IMR-90 (cell line): ENCODE results near the gene EXOC6B. TPM values are rescaled to one million over a fixed set of nuclear protein-coding genes. Genes with fewer than 3 reads are reported as not detected.
A peak's percentile ranks its signal among the peaks of the same experiment; 100 is the strongest.

ENCODE experiments used
- ATAC-seq: fragments of 200-7000 bp; cut with Tn5 transposase; 2 replicates; pipeline ENCODE4 v1.9.1; 2020; ENCODE audit warnings: low read depth, mild to moderate bottlenecking, moderate library complexity
- BruUV-seq: library from RNA; stranded (reverse); fragments of 400-500 nt; replicated peaks from 2 replicates; lab custom pipeline; 2021; lab: Mats Ljungman, UMichigan
- CTCF ChIA-PET: fragments of 300-600 bp; formaldehyde crosslinking; extraction: SDS; loops from one replicate; lab custom pipeline; 2021; ENCODE audit warnings: antibody characterized with exemption; lab: Yijun Ruan, JAX
- POLR2A ChIA-PET: fragments of 300-600 bp; sonication (Branson Sonifier 250); formaldehyde crosslinking; loops from one replicate; lab custom pipeline; 2022; ENCODE audit warnings: antibody characterized with exemption; ENCODE audit not compliant: unreplicated experiment; lab: Charles Lee
- DNase-seq: peaks from one replicate; pipeline ENCODE4 v3.0.0; 2013
- H2AFZ ChIP-seq: replicated peaks from 2 replicates; pipeline ENCODE3; 2013; ENCODE audit warnings: low read length, mild to moderate bottlenecking; ENCODE audit not compliant: poor library complexity
- H2AK5ac ChIP-seq: 2 replicates; pipeline ENCODE4 v1.6.1; 2013; ENCODE audit warnings: low read depth, low read length, inconsistent platforms
- H2AK9ac ChIP-seq: replicated peaks from 2 replicates; pipeline ENCODE3; 2013; ENCODE audit warnings: mild to moderate bottlenecking, low read depth, low read length, moderate library complexity; ENCODE audit not compliant: poor library complexity
- H2BK120ac ChIP-seq: 2 replicates; pipeline ENCODE4 v1.6.1; 2013; ENCODE audit warnings: low read depth, low read length, inconsistent platforms
- H2BK15ac ChIP-seq: 3 replicates; pipeline ENCODE4 v1.6.1; 2013; ENCODE audit warnings: low read depth, low read length, inconsistent platforms
- H2BK20ac ChIP-seq: 2 replicates; pipeline ENCODE4 v1.6.1; 2013; ENCODE audit warnings: low read depth, mild to moderate bottlenecking, inconsistent platforms, low read length, moderate library complexity
- H2BK5ac ChIP-seq: 2 replicates; pipeline ENCODE4 v1.6.1; 2013; ENCODE audit warnings: mild to moderate bottlenecking, low read depth, low read length, inconsistent platforms; ENCODE audit not compliant: poor library complexity, severe bottlenecking
- H3K14ac ChIP-seq: replicated peaks from 2 replicates; pipeline ENCODE4 v1.6.1; 2013; ENCODE audit warnings: low read depth, low read length, inconsistent platforms
- H3K18ac ChIP-seq: 2 replicates; pipeline ENCODE4 v1.6.1; 2013; ENCODE audit warnings: low read depth, low read length, control low read depth
- H3K23ac ChIP-seq: 2 replicates; pipeline ENCODE4 v1.6.1; 2013; ENCODE audit warnings: low read depth, low read length, inconsistent platforms
- H3K27ac ChIP-seq: 2 replicates; pipeline ENCODE4 v1.5.1; 2013; ENCODE audit warnings: mild to moderate bottlenecking, control low read depth, low read length; ENCODE audit not compliant: insufficient read depth
- H3K27me3 ChIP-seq: 2 replicates; pipeline ENCODE4 v1.6.1; 2013; ENCODE audit warnings: low read length; ENCODE audit not compliant: control insufficient read depth, insufficient read depth
- H3K36me3 ChIP-seq: 2 replicates; pipeline ENCODE4 v1.6.1; 2013; ENCODE audit warnings: low read length, mixed read lengths; ENCODE audit not compliant: control insufficient read depth, insufficient read depth
- H3K4ac ChIP-seq: 2 replicates; pipeline ENCODE4 v1.6.1; 2013; ENCODE audit warnings: low read depth, low read length, inconsistent platforms
- H3K4me1 ChIP-seq: 2 replicates; pipeline ENCODE4 v1.6.1; 2013; ENCODE audit warnings: low read length, mixed read lengths; ENCODE audit not compliant: control insufficient read depth, insufficient read depth
- H3K4me2 ChIP-seq: 2 replicates; pipeline ENCODE4 v1.6.1; 2013; ENCODE audit warnings: low read depth, mild to moderate bottlenecking, control low read depth, low read length, moderate library complexity
- H3K4me3 ChIP-seq: 2 replicates; pipeline ENCODE4 v1.5.1; 2013; ENCODE audit warnings: low read depth, mild to moderate bottlenecking, control low read depth, low read length, moderate library complexity; ENCODE audit not compliant: insufficient read depth
- H3K56ac ChIP-seq: 2 replicates; pipeline ENCODE4 v1.6.1; 2013; ENCODE audit warnings: low read length, inconsistent platforms; ENCODE audit not compliant: insufficient read depth; ENCODE audit errors: extremely low read depth
- H3K79me1 ChIP-seq, 2 experiments: 2 replicates each; pipeline ENCODE4 v1.6.1; 2013; ENCODE audit warnings: low read length in 2 of 2, inconsistent platforms in 1 of 2, low read depth in 1 of 2
- H3K9ac ChIP-seq: 2 replicates; pipeline ENCODE4 v1.6.1; 2013; ENCODE audit warnings: low read depth, low read length, control low read depth
- H3K9me1 ChIP-seq: 2 replicates; pipeline ENCODE4 v1.6.1; 2013; ENCODE audit warnings: low read length, inconsistent platforms; ENCODE audit not compliant: insufficient read depth
- H3K9me3 ChIP-seq: 2 replicates; pipeline ENCODE4 v1.6.1; 2013; ENCODE audit warnings: low read length; ENCODE audit not compliant: control insufficient read depth, insufficient read depth
- H4K20me1 ChIP-seq: 2 replicates; pipeline ENCODE4 v1.6.1; 2013; ENCODE audit warnings: low read length, inconsistent platforms; ENCODE audit not compliant: insufficient read depth
- H4K5ac ChIP-seq: 2 replicates; pipeline ENCODE4 v1.6.1; 2013; ENCODE audit warnings: mild to moderate bottlenecking, low read depth, low read length, control low read depth
- H4K8ac ChIP-seq, 2 experiments: 2 replicates each; pipeline ENCODE4 v1.6.1; 2013; ENCODE audit warnings: low read depth in 2 of 2, low read length in 2 of 2, control low read depth in 1 of 2, inconsistent platforms in 1 of 2
- H4K91ac ChIP-seq: 2 replicates; pipeline ENCODE4 v1.6.1; 2013; ENCODE audit warnings: low read depth, low read length, inconsistent platforms; ENCODE audit not compliant: insufficient read depth
- CEBPB ChIP-seq: IDR thresholded peaks from 2 replicates; pipeline ENCODE4 v1.6.1; 2012; ENCODE audit warnings: low read depth, low read length, improper control_type of control experiment
- CTCF ChIP-seq: conservative IDR thresholded peaks from 2 replicates; pipeline ENCODE4 v1.5.1; 2012; ENCODE audit warnings: mild to moderate bottlenecking, low read depth, low read length, improper control_type of control experiment
- WGBS, 2 experiments: methylation state at CpG; one replicate each; pipeline versions ENCODE4 v1.1.5 to v1.1.7; 2013; ENCODE audit warnings: missing lambda C conversion rate in 2 of 2; ENCODE audit not compliant: insufficient read length in 1 of 2; ENCODE audit errors: extremely low coverage in 2 of 2; 5-methylcytosine and 5-hydroxymethylcytosine counted together
- dilution Hi-C: fragments of 300-500 bp; cut with HindIII; formaldehyde crosslinking; loops from one replicate; pipeline ENCODE4 v1.14.3; 2018; ENCODE audit warnings: low sequenced_read_pairs; ENCODE audit not compliant: unreplicated experiment
- in situ Hi-C: fragments of 300-500 bp; cut with MboI; formaldehyde crosslinking; loops from 3 replicates; pipeline ENCODE4 v1.14.3; 2019; ENCODE audit warnings: low sequenced_read_pairs, inconsistent platforms, mixed read lengths
- intact Hi-C: fragments of 100-400 bp; cut with micrococcal nuclease; formaldehyde crosslinking; loops from 2 replicates; pipeline ENCODE4 v1.10.0; 2022
- polyA plus RNA-seq, 3 experiments: library from polyadenylated mRNA; depleted of rRNA; stranded (reverse); fragments of >200 nt; gene quantifications; 2 replicates each; pipeline ENCODE4 v1.2.3, GENCODE V29; 2012; ENCODE audit warnings: low replicate concordance in 1 of 3
- total RNA-seq: library from RNA; depleted of rRNA; stranded (reverse); fragments of >200 nt; gene quantifications from 2 replicates; pipeline ENCODE4 v1.2.3, GENCODE V29; 2012

The EXOC6B gene
- total and polyA plus RNA-seq, 2 of the 4 experiments (the other 2 are of a cell fraction): 10.2 to 29.4 TPM

GRCh38 chr2:72166279-72166678 is 659.6 kb downstream of the EXOC6B start:
- peak; percentile 12 for DNase-seq
- no peaks in the 10 kb centered on the region for H3K4me1 ChIP-seq
- H3K23ac ChIP-seq: no peak overlapping the region
- H2BK120ac ChIP-seq: no peak overlapping the region
- TF ChIP-seq CTCF: no peak
- peak; percentile 39; the same call in 1 of the 2 replicates for TF ChIP-seq CEBPB
- H3K4me2 ChIP-seq: no peak overlapping the region
- no peaks in the 10 kb centered on the region for H3K79me1 ChIP-seq
- no peak overlapping the region for H2AK5ac ChIP-seq
- H2BK20ac ChIP-seq: no peak overlapping the region
- dilution Hi-C loops (no loop called here), intact Hi-C loops (no loop called here), in situ Hi-C loops (no loop called here)
- H3K9ac ChIP-seq: no peak overlapping the region
- H2BK15ac ChIP-seq: no peak overlapping the region
- no peaks in the 10 kb centered on the region; the same call in 1 of the 2 replicates for H3K27me3 ChIP-seq
- no TSS peak for BruUV-seq
- H4K8ac ChIP-seq: no peak overlapping the region
- POLR2A ChIA-PET: no interaction called here
- H2BK5ac ChIP-seq: no peak overlapping the region
- H3K36me3 ChIP-seq: no peaks in the 10 kb centered on the region
- no peaks in the 10 kb centered on the region for H3K9me3 ChIP-seq
- no peak overlapping the region for H3K56ac ChIP-seq
- ATAC-seq: peak; percentile 40
- no CpG with 5 or more reads among the region's 3 CpGs for WGBS, 2 experiments
- no peaks in the 10 kb centered on the region for H3K9me1 ChIP-seq
- CTCF ChIA-PET: no interaction called here
- no peak overlapping the region for H3K14ac ChIP-seq
- H2AK9ac ChIP-seq: no peak overlapping the region
- no peak overlapping the region for H3K4me3 ChIP-seq
- H3K27ac ChIP-seq: no peak overlapping the region
- H4K5ac ChIP-seq: no peak overlapping the region
- H3K18ac ChIP-seq: no peak overlapping the region
- no peak overlapping the region for H2AFZ ChIP-seq
- no peak overlapping the region for H4K91ac ChIP-seq
- no peak overlapping the region for H3K4ac ChIP-seq
- H4K20me1 ChIP-seq: no peaks in the 10 kb centered on the region
